Neural cell (in vitro differentiated cells): ENCODE measurements around the gene ILF3. TPM values are rescaled to one million over a fixed set of nuclear protein-coding genes. Genes with fewer than 3 reads are reported as not detected.

Experiments
- H2AFZ ChIP-seq: fragments of 200-600, 300-800 bp; sonication (generic), shearing (Covaris generic); 2 replicates; pipeline ENCODE4 v1.6.0; 2014; ENCODE audit warnings: low read depth, mild to moderate bottlenecking, antibody characterized with exemption, low read length, moderate library complexity
- H3F3A ChIP-seq: fragments of 200-600 bp; shearing (Covaris generic); 2 replicates; pipeline ENCODE4 v1.6.1; 2016; ENCODE audit warnings: mild to moderate bottlenecking, moderate library complexity, mixed read lengths, antibody characterized with exemption, low read length; ENCODE audit not compliant: insufficient read depth, poor library complexity, severe bottlenecking
- H3K27ac ChIP-seq: fragments of 200-600, 300-800 bp; sonication (generic), shearing (Covaris generic); 2 replicates; pipeline ENCODE4 v1.5.1; 2014; ENCODE audit warnings: mild to moderate bottlenecking, low read length, moderate library complexity
- H3K27me3 ChIP-seq: fragments of 300-800, 200-600 bp; sonication (generic), shearing (Covaris generic); 2 replicates; pipeline ENCODE4 v1.6.0; 2014; ENCODE audit warnings: mild to moderate bottlenecking, low read depth, low read length, moderate library complexity; ENCODE audit not compliant: insufficient read depth
- H3K36me3 ChIP-seq: fragments of 300-800, 200-600 bp; sonication (generic), shearing (Covaris generic); 2 replicates; pipeline ENCODE4 v1.5.1; 2014; ENCODE audit warnings: mild to moderate bottlenecking, antibody characterized with exemption, low read length, moderate library complexity; ENCODE audit not compliant: insufficient read depth
- H3K4me2 ChIP-seq: fragments of 300-800, 200-600 bp; sonication (generic), shearing (Covaris generic); 2 replicates; pipeline ENCODE4 v1.6.0; 2014; ENCODE audit warnings: mild to moderate bottlenecking, low read length
- H3K4me3 ChIP-seq: fragments of 300-800, 200-600 bp; sonication (generic), shearing (Covaris generic); 2 replicates; pipeline ENCODE4 v1.5.1; 2014; ENCODE audit warnings: mild to moderate bottlenecking, low read length, moderate library complexity
- H3K79me2 ChIP-seq: fragments of 200-600 bp; shearing (Covaris generic); replicated peaks from 2 replicates; pipeline ENCODE4 v1.6.0; 2014; ENCODE audit warnings: mild to moderate bottlenecking, low read length, moderate library complexity; ENCODE audit not compliant: insufficient read depth
- H3K9ac ChIP-seq: fragments of 300-800, 200-600 bp; sonication (generic), shearing (Covaris generic); 2 replicates; pipeline ENCODE4 v1.6.1; 2016; ENCODE audit warnings: mild to moderate bottlenecking, low read length, mixed read lengths
- H3K9me2 ChIP-seq: fragments of 200-600 bp; shearing (Covaris generic); 2 replicates; pipeline ENCODE4 v1.6.1; 2016; ENCODE audit warnings: mild to moderate bottlenecking, low read length, mixed read lengths; ENCODE audit not compliant: insufficient read depth
- H3K9me3 ChIP-seq: fragments of 200-600, 300-800 bp; sonication (generic), shearing (Covaris generic); 2 replicates; pipeline ENCODE4 v1.6.1; 2016; ENCODE audit warnings: mild to moderate bottlenecking, mixed run types, low read length, moderate library complexity, mixed read lengths
- H4K20me1 ChIP-seq: fragments of 200-600 bp; shearing (Covaris generic); 2 replicates; pipeline ENCODE4 v1.6.1; 2016; ENCODE audit warnings: mild to moderate bottlenecking, mixed run types; ENCODE audit not compliant: insufficient read depth
- EP300 ChIP-seq: fragments of 450-650 bp; conservative IDR thresholded peaks from 2 replicates; pipeline ENCODE4 v1.6.1; 2014; ENCODE audit warnings: antibody characterized with exemption, mild to moderate bottlenecking, moderate library complexity; ENCODE audit not compliant: poor library complexity, severe bottlenecking
- EZH2 ChIP-seq: fragments of 200-600, 300-800 bp; shearing (Covaris generic), sonication (generic); IDR thresholded peaks from 2 replicates; pipeline ENCODE4 v1.6.1; 2014; ENCODE audit warnings: antibody characterized with exemption, low read length, borderline replicate concordance, mild to moderate bottlenecking; ENCODE audit not compliant: insufficient read depth, poor library complexity, severe bottlenecking
- MXI1 ChIP-seq: fragments of 450-650 bp; conservative IDR thresholded peaks from 2 replicates; pipeline ENCODE4 v1.6.1; 2014; ENCODE audit warnings: antibody characterized with exemption, mild to moderate bottlenecking; ENCODE audit not compliant: poor library complexity, severe bottlenecking
- POLR2AphosphoS5 ChIP-seq: IDR thresholded peaks from 2 replicates; pipeline ENCODE4 v1.6.1; 2012
- RAD21 ChIP-seq: fragments of 450-650 bp; conservative IDR thresholded peaks from 2 replicates; pipeline ENCODE4 v1.6.1; 2014; ENCODE audit warnings: antibody characterized with exemption, mild to moderate bottlenecking, moderate library complexity
- SMC3 ChIP-seq: fragments of 450-650 bp; conservative IDR thresholded peaks from 2 replicates; pipeline ENCODE4 v1.6.1; 2014; ENCODE audit warnings: antibody characterized with exemption, mild to moderate bottlenecking, moderate library complexity; ENCODE audit not compliant: poor library complexity
- TAF1 ChIP-seq: IDR thresholded peaks from 2 replicates; pipeline ENCODE4 v1.6.1; 2012; ENCODE audit warnings: low read depth
- polyA plus RNA-seq: library from polyadenylated mRNA; depleted of rRNA; stranded (reverse); fragments of >200 nt; gene quantifications from 2 replicates; pipeline ENCODE4 v1.2.3, GENCODE V29; 2014
- TF ChIP-seq, protein P1 (sequence below): IDR thresholded peaks from 2 replicates; pipeline ENCODE4 v1.6.1; 2012; ENCODE audit warnings: borderline replicate concordance
- TF ChIP-seq, protein P2 (sequence below): fragments of 450-650 bp; IDR thresholded peaks from 2 replicates; pipeline ENCODE4 v1.5.1; 2014; ENCODE audit warnings: antibody characterized with exemption, mild to moderate bottlenecking, moderate library complexity; ENCODE audit not compliant: poor library complexity, severe bottlenecking

Gene ILF3
- polyA plus RNA-seq, 1 donor from 2014 or later, result 464 TPM

DNA sequence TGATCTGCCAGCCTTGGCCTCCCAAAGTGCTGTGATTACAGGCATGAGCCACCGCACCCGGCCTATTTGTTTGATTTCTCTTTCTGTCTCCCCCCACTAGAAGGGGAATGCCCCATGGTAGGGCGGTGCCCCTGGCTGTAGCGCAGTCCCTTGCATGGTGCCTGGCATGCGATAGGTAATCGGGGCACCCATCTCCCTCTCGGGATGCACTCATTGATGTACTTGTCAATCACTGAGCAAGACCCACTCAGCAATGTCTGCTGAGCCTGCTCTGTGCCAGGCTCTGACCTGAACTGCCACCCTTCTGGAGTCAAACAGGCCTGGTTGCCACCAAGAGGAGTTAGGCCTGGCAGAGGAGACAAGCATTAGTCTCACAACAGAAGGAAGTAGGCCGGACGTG is 83.6 kb downstream of the ILF3 start:
- Histone ChIP-seq H3K36me3 (no peaks in the 10 kb centered on the region), H3K9me2 (no peaks in the 10 kb centered on the region), H3K9me3 (no peaks in the 10 kb centered on the region), H3F3A (no peaks in the 10 kb centered on the region), H3K4me3 (no peak overlapping the region), H3K4me2 (no peak overlapping the region), H3K79me2 (no peaks in the 10 kb centered on the region), H3K27me3 (no peaks in the 10 kb centered on the region), H3K9ac (no peak overlapping the region), H2AFZ (no peak overlapping the region), H4K20me1 (no peaks in the 10 kb centered on the region), H3K27ac (no peak overlapping the region)
- no peak for TF ChIP-seq TAF1
- TF ChIP-seq, protein P1, sequence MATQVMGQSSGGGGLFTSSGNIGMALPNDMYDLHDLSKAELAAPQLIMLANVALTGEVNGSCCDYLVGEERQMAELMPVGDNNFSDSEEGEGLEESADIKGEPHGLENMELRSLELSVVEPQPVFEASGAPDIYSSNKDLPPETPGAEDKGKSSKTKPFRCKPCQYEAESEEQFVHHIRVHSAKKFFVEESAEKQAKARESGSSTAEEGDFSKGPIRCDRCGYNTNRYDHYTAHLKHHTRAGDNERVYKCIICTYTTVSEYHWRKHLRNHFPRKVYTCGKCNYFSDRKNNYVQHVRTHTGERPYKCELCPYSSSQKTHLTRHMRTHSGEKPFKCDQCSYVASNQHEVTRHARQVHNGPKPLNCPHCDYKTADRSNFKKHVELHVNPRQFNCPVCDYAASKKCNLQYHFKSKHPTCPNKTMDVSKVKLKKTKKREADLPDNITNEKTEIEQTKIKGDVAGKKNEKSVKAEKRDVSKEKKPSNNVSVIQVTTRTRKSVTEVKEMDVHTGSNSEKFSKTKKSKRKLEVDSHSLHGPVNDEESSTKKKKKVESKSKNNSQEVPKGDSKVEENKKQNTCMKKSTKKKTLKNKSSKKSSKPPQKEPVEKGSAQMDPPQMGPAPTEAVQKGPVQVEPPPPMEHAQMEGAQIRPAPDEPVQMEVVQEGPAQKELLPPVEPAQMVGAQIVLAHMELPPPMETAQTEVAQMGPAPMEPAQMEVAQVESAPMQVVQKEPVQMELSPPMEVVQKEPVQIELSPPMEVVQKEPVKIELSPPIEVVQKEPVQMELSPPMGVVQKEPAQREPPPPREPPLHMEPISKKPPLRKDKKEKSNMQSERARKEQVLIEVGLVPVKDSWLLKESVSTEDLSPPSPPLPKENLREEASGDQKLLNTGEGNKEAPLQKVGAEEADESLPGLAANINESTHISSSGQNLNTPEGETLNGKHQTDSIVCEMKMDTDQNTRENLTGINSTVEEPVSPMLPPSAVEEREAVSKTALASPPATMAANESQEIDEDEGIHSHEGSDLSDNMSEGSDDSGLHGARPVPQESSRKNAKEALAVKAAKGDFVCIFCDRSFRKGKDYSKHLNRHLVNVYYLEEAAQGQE, result no peak
- TF ChIP-seq, protein P2, sequence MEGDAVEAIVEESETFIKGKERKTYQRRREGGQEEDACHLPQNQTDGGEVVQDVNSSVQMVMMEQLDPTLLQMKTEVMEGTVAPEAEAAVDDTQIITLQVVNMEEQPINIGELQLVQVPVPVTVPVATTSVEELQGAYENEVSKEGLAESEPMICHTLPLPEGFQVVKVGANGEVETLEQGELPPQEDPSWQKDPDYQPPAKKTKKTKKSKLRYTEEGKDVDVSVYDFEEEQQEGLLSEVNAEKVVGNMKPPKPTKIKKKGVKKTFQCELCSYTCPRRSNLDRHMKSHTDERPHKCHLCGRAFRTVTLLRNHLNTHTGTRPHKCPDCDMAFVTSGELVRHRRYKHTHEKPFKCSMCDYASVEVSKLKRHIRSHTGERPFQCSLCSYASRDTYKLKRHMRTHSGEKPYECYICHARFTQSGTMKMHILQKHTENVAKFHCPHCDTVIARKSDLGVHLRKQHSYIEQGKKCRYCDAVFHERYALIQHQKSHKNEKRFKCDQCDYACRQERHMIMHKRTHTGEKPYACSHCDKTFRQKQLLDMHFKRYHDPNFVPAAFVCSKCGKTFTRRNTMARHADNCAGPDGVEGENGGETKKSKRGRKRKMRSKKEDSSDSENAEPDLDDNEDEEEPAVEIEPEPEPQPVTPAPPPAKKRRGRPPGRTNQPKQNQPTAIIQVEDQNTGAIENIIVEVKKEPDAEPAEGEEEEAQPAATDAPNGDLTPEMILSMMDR, result no peak

DNA sequence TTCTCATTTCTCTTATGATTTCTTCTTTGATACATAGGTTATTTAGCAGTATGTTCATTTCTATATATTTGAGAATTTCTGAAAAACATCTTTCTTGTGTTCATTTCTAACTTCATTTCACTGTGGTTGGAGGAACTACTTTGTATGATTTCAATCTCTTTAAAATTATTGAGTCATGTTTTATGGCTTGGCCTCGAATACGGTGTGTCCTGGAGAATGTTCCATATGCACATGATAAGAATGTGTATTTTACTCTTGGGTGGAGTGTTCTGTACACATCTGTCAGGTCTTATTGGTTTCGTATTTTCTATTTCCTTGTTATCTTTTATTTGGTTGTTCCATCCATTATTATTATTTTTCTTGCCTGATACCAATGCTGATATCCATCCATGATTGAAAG is 86.7 kb downstream of the ILF3 start:
- Histone ChIP-seq H3K4me3 (no peak overlapping the region), H3F3A (no peaks in the 10 kb centered on the region), H3K27ac (no peak overlapping the region), H3K9me2 (no peaks in the 10 kb centered on the region), H3K27me3 (no peaks in the 10 kb centered on the region), H3K79me2 (no peaks in the 10 kb centered on the region), H4K20me1 (no peaks in the 10 kb centered on the region), H3K9ac (no peak overlapping the region), H2AFZ (no peak overlapping the region), H3K4me2 (no peak overlapping the region), H3K9me3 (no peaks in the 10 kb centered on the region), H3K36me3 (no peaks in the 10 kb centered on the region)
- TF ChIP-seq EZH2 (no peak), SMC3 (no peak), RAD21 (no peak), EP300 (no peak), POLR2AphosphoS5 (no peak), TAF1 (no peak), MXI1 (no peak)
- TF ChIP-seq, protein P2, result no peak
- TF ChIP-seq, protein P1, result no peak
